ENCODE data around the gene TXNRD1. TPM values are rescaled to one million over a fixed set of nuclear protein-coding genes. Genes with fewer than 3 reads are reported as not detected.
A peak's percentile ranks its signal among the peaks of the same experiment; 100 is the strongest.

Gene TXNRD1
- polyA plus RNA-seq, 1 experiment, result 673 TPM

DNA sequence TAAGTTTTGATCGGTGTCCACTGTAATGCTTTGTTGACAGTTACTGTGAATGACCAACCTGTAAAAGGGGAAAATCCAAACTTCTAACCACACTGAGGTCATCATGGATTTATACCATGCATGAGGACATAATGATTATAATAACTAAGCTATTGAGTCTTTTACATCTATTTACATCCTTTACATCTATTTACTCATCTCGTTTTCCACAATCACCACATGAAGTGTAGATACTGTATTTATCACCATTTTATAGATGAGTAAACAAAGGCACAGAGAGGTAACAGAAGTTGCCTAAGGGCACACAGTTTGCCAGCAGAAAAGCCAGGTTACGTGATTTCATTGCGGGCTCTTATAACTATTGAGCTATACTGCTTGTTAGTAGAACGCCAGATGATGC, 60.1 kb downstream of the TXNRD1 start:
- Histone ChIP-seq H3K9me3 (ENCODE audit: control insufficient read depth, insufficient read depth, low read length) (peaks cover 3% of the 10 kb centered on the region; the same call in 1 of the 2 replicates), H3K27ac (ENCODE audit: low read depth, low read length) (no peak overlapping the region), H3K4me3 (ENCODE audit: low read depth, low read length) (no peak overlapping the region), H3K27me3 (ENCODE audit: control insufficient read depth, insufficient read depth, low read length) (no peaks in the 10 kb centered on the region)
- ChIA-PET CTCF (interaction anchor here (0.9 kb wide), 1 partner anchor 33 kb away, joined by 3 read pairs; no protein-coding TSS in a partner anchor), POLR2A (interaction anchor here (0.7 kb wide), 1 partner anchor 11 kb away, joined by 3 read pairs; no protein-coding TSS in a partner anchor)
- TF ChIP-seq, protein P1, sequence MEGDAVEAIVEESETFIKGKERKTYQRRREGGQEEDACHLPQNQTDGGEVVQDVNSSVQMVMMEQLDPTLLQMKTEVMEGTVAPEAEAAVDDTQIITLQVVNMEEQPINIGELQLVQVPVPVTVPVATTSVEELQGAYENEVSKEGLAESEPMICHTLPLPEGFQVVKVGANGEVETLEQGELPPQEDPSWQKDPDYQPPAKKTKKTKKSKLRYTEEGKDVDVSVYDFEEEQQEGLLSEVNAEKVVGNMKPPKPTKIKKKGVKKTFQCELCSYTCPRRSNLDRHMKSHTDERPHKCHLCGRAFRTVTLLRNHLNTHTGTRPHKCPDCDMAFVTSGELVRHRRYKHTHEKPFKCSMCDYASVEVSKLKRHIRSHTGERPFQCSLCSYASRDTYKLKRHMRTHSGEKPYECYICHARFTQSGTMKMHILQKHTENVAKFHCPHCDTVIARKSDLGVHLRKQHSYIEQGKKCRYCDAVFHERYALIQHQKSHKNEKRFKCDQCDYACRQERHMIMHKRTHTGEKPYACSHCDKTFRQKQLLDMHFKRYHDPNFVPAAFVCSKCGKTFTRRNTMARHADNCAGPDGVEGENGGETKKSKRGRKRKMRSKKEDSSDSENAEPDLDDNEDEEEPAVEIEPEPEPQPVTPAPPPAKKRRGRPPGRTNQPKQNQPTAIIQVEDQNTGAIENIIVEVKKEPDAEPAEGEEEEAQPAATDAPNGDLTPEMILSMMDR (IDR thresholded peaks at IDR 0.05; ENCODE audit: low read depth, low read length), result no peak
- DNase-seq (ENCODE audit: low read depth, low spot score), result no peak

DNA sequence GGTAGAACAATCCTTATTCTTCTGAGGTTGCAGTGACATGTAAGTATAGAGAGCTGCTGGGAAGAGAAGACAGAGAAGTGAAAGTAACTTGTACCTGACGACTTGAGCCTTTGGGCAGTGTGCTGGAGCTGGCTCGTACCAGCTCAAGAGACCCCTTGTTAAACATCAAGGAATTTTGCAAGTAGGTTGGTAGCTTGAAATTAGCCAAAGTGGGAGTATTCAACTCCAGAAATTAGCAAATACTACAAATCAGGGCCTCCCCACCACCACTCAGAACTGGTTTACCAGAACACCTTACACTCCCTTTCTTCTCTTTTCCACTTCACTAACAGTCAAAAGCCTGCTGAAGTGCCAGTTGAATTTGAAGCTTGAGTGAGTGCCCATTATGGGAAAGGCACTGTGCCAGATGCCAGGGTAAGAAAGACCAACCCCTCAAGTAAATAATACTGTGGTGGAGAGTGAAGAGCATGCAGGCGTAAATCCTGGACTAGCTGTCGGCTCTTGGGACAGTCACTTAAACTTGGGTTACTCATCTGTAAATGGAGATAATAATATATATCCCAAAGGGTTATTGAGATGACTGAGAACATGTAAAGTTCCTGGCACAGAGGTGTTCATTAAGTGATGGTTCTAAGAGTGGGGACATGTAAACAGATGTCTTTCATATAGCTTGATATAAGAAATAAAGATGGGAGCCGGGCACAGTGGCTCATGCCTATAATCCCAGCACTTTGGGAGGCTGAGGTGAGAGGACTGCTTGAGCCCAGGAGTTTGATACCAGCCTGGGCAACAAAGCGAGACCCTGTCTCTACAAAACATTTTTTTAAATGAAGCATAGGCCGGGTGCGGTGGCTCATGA, 60.9 kb downstream of the TXNRD1 start:
- DNase-seq (ENCODE audit: low read depth, low spot score), result no peak
- Histone ChIP-seq H3K9me3 (ENCODE audit: control insufficient read depth, insufficient read depth, low read length) (peaks cover 3% of the 10 kb centered on the region; the same call in 1 of the 2 replicates), H3K4me3 (ENCODE audit: low read depth, low read length) (no peak overlapping the region), H3K27me3 (ENCODE audit: control insufficient read depth, insufficient read depth, low read length) (no peaks in the 10 kb centered on the region), H3K27ac (ENCODE audit: low read depth, low read length) (no peak overlapping the region)
- TF ChIP-seq, protein P1 (IDR thresholded peaks at IDR 0.05; ENCODE audit: low read depth, low read length), result no peak
- CTCF ChIA-PET, result interaction anchor here (0.9 kb wide), 1 partner anchor 34 kb away, joined by 3 read pairs; no protein-coding TSS in a partner anchor
- POLR2A ChIA-PET, result interaction anchor here (0.6 to 1.2 kb wide), 2 partner anchors 10 to 30 kb away, joined by 6 read pairs; no protein-coding TSS in a partner anchor

DNA sequence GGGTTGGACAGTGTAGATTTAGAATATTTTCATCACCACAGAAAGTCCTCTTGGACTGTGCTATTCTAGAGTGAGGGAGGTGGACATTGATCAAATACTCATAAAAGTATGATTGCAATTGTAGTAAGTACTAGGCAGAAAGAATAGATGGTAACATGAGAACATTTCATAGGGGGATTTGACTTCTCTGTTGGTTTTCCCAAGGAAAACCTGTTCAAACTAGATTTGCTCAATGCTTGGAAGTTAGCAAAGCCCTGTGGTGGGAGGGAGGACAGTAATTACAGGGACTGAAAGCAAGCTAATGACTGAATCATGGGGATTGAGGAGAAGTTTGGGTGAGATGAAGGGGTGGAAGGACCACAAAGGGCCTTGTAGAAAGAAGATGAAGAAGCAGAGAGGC, 63.6 kb downstream of the TXNRD1 start:
- ChIA-PET CTCF (no interaction called here), POLR2A (interaction anchor here (0.7 to 1.1 kb wide), 2 partner anchors 9 to 24 kb away, joined by 4 read pairs; partner anchors contain the start of gene EID3)
- TF ChIP-seq, protein P1 (IDR thresholded peaks at IDR 0.05; ENCODE audit: low read depth, low read length), result no peak
- no peak for DNase-seq (ENCODE audit: low read depth, low spot score)
- Histone ChIP-seq H3K27ac (ENCODE audit: low read depth, low read length) (no peak overlapping the region), H3K27me3 (ENCODE audit: control insufficient read depth, insufficient read depth, low read length) (no peaks in the 10 kb centered on the region), H3K4me3 (ENCODE audit: low read depth, low read length) (peak overlapping the region; percentile 47), H3K9me3 (ENCODE audit: control insufficient read depth, insufficient read depth, low read length) (no peaks in the 10 kb centered on the region)

DNA sequence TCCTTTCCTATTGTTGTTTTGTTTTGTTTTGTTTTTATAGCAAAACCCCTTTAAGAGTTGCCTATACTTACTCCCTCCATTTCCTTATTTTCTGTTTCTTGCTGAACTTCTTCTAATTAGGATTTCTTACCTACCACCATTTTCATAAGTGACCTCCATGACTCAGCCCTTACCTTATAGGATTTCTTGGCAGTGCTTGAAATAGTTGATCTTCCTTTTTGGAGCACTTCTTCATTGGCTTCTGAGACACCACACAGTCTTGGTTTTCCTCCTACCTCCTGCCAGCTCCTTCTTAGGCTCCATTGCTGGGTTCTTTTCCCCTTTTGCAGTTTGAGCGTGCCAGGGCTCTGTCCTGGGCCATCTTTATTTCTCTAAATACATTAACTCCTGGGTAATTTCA, 64.5 kb downstream of the TXNRD1 start:
- TF ChIP-seq, protein P1 (IDR thresholded peaks at IDR 0.05; ENCODE audit: low read depth, low read length), result no peak
- peak overlapping the region; percentile 98 for H3K27ac ChIP-seq (ENCODE audit: low read depth, low read length)
- no peak for DNase-seq (ENCODE audit: low read depth, low spot score)
- H3K9me3 ChIP-seq (ENCODE audit: control insufficient read depth, insufficient read depth, low read length), result no peaks in the 10 kb centered on the region
- no peaks in the 10 kb centered on the region for H3K27me3 ChIP-seq (ENCODE audit: control insufficient read depth, insufficient read depth, low read length)
- ChIA-PET CTCF (interaction anchor here (1.2 kb wide), 1 partner anchor 80 kb away, joined by 5 read pairs; no protein-coding TSS in a partner anchor), POLR2A (interaction anchor here (1.0 to 3.0 kb wide), 4 partner anchors 8 to 61 kb away, joined by 3 to 15 read pairs (median 4); no protein-coding TSS in a partner anchor)
- H3K4me3 ChIP-seq (ENCODE audit: low read depth, low read length), result peak overlapping the region; percentile 35
